Measurements from ENCODE around the gene CDC25B. TPM values are rescaled to one million over a fixed set of nuclear protein-coding genes. Genes with fewer than 3 reads are reported as not detected.
A peak's percentile ranks its signal among the peaks of the same experiment; 100 is the strongest.

Gene CDC25B
- total and polyA plus RNA-seq, 5 donors = 7.9 to 12.2 (median 10.7) TPM

DNA sequence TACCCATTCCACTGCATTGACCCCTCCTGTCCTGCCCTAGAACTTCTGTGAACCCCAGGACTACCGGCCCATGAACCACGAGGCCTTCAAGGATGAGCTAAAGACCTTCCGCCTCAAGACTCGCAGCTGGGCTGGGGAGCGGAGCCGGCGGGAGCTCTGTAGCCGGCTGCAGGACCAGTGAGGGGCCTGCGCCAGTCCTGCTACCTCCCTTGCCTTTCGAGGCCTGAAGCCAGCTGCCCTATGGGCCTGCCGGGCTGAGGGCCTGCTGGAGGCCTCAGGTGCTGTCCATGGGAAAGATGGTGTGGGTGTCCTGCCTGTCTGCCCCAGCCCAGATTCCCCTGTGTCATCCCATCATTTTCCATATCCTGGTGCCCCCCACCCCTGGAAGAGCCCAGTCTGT, 8.7 kb downstream of the CDC25B start:
- ATAC-seq = no peak
- 94% methylated on average over 11 of the region's 11 CpGs for WGBS
- peak in 1 of 3 donors; percentile 12 for DNase-seq
- Histone ChIP-seq H3K9me3 (ENCODE audit: control insufficient read depth, low read length) (no peaks in the 10 kb centered on the region), H3K27ac (ENCODE audit: low read length) (no peak overlapping the region), H3K4me3 (ENCODE audit: low read length) (no peak overlapping the region), H3K4me1 (ENCODE audit: control insufficient read depth, insufficient read depth, low read length) (peaks cover 10% of the 10 kb centered on the region), H3K27me3 (ENCODE audit: control insufficient read depth, insufficient read depth) (no peaks in the 10 kb centered on the region)
- intact Hi-C loops (cut with DNase I) = no loop called here

- Histone ChIP-seq H3K27ac (ENCODE audit: low read length) (peak overlapping the region; percentile 99), H3K27me3 (ENCODE audit: control insufficient read depth, insufficient read depth) (no peaks in the 10 kb centered on the region), H3K9me3 (ENCODE audit: control insufficient read depth, low read length) (no peaks in the 10 kb centered on the region), H3K4me1 (ENCODE audit: control insufficient read depth, insufficient read depth, low read length) (peaks cover 14% of the 10 kb centered on the region), H3K4me3 (ENCODE audit: low read length) (no peak overlapping the region)
- WGBS = 89% methylated on average over 3 of the region's 3 CpGs
- intact Hi-C loops (cut with DNase I) = no loop called here
- ATAC-seq (no peak), DNase-seq (no peak)
These were observed 12.4 kb downstream of the CDC25B start for GRCh38 chr20:3808544-3808943.

DNA sequence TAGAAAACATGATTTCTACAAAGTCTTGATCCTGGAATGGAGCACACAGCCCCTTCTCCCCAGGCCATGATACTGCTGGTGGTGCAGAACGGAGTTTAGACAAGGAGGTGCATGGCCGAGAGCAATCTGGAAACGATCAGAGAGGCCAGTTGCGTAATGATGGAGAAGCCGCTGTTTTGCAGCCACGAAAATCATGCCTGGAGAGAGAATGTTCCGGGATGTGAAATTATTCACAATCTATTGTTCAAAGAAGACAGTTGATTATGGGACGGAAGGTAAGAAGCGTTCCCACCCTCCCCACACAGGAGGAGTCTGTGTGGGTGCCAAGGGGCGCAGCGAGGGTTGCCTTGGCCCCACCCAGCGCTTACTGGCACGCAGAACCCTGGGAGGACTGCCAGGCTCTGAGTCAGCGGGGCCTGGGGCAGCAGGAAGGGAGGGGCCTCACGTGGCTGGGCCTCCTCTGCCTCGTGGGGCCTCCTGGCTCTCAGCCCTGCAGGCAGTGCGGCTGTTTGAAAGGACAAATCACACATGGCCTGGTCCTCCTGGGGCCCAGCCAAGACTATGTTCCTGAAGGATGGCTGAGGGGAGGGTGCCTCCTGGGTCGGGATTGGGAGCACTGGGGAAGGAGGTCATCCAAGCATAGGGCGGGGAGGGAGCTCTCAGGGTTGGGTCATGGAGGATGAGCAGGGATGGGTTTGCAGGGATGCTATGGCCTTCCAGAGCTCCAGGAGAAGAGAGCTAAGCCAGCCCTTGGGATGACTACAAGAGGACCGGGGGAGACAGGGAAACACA, 15.6 kb downstream of the CDC25B start:
- H3K9me3 ChIP-seq (ENCODE audit: control insufficient read depth, low read length) = no peaks in the 10 kb centered on the region
- 2% methylated on average over 20 of the region's 20 CpGs for WGBS
- peaks cover 14% of the 10 kb centered on the region for H3K4me1 ChIP-seq (ENCODE audit: control insufficient read depth, insufficient read depth, low read length)
- peak overlapping the region; percentile 27 for H3K4me3 ChIP-seq (ENCODE audit: low read length)
- peak; percentile 91 to 92 for ATAC-seq
- peak overlapping the region; percentile 92 for H3K27ac ChIP-seq (ENCODE audit: low read length)
- peak; percentile 98 to 100 (median 100) for DNase-seq
- intact Hi-C loops (cut with DNase I) = no loop called here
- no peaks in the 10 kb centered on the region for H3K27me3 ChIP-seq (ENCODE audit: control insufficient read depth, insufficient read depth)

GRCh38 chr20:3812259-3812681, 16.2 kb downstream of the CDC25B start:
- Histone ChIP-seq H3K27me3 (ENCODE audit: control insufficient read depth, insufficient read depth) (no peaks in the 10 kb centered on the region), H3K27ac (ENCODE audit: low read length) (peak overlapping the region; percentile 59), H3K4me3 (ENCODE audit: low read length) (no peak overlapping the region), H3K9me3 (ENCODE audit: control insufficient read depth, low read length) (no peaks in the 10 kb centered on the region), H3K4me1 (ENCODE audit: control insufficient read depth, insufficient read depth, low read length) (peaks cover 11% of the 10 kb centered on the region)
- ATAC-seq (no peak), DNase-seq (no peak)
- intact Hi-C loops (cut with DNase I) = no loop called here
- 94% methylated on average over 9 of the region's 9 CpGs for WGBS

DNA sequence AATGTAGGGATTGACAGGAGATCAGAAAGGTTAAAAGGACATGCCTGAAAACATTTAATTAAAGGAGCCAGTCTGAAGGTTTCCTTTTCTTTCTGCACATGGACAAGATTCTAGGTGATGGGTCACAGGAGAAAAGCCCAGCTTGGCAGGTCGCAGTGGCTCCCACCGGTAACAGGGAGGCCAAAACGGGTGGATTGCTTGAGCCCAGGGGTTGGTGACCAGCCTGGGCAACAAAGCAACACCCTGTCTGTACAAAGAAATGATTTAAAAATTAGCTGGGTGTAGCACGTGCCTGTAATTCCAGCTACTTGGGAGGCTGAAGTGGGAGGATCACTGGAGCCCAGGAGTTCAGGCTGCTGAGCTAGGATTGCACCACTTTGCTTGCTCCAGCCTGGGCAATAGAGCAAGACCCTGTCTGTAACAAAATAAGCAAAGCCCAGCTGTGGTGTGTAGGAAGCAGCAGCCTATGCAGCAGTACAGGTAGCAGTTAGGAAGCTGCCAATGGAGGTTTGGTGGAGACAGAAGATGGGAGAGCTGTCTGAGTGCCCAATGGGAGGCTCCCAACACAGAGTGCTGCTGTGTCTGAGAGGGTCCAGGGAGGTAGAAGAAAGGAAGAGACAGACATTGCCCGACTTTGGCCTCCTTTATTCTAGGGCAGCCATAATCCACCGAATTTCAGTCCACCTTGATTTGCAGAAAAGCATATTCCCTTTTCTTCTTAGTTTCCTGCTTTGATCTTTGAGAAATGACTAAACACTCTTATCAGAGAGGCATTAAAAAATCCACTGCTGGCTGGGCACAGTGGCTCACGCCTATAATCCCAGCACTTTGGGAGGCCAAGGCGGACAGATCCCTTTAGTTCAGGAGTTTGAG, 17.1 kb downstream of the CDC25B start:
- Histone ChIP-seq H3K9me3 (ENCODE audit: control insufficient read depth, low read length) (no peaks in the 10 kb centered on the region), H3K4me1 (ENCODE audit: control insufficient read depth, insufficient read depth, low read length) (peaks cover 6% of the 10 kb centered on the region), H3K4me3 (ENCODE audit: low read length) (no peak overlapping the region), H3K27ac (ENCODE audit: low read length) (no peak overlapping the region), H3K27me3 (ENCODE audit: control insufficient read depth, insufficient read depth) (no peaks in the 10 kb centered on the region)
- intact Hi-C loops (cut with DNase I) = no loop called here
- no peak for ATAC-seq
- WGBS = 74% methylated on average over 8 of the region's 8 CpGs
- DNase-seq = no peak

GRCh38 chr20:3813848-3814581, 17.9 kb downstream of the CDC25B start:
- no peak overlapping the region for H3K27ac ChIP-seq (ENCODE audit: low read length)
- H3K9me3 ChIP-seq (ENCODE audit: control insufficient read depth, low read length) = no peaks in the 10 kb centered on the region
- no peaks in the 10 kb centered on the region for H3K27me3 ChIP-seq (ENCODE audit: control insufficient read depth, insufficient read depth)
- ATAC-seq = no peak
- intact Hi-C loops (cut with DNase I) = no loop called here
- DNase-seq = no peak
- 88% methylated on average over 12 of the region's 12 CpGs for WGBS
- no peak overlapping the region for H3K4me3 ChIP-seq (ENCODE audit: low read length)
- peaks cover 11% of the 10 kb centered on the region for H3K4me1 ChIP-seq (ENCODE audit: control insufficient read depth, insufficient read depth, low read length)

DNA sequence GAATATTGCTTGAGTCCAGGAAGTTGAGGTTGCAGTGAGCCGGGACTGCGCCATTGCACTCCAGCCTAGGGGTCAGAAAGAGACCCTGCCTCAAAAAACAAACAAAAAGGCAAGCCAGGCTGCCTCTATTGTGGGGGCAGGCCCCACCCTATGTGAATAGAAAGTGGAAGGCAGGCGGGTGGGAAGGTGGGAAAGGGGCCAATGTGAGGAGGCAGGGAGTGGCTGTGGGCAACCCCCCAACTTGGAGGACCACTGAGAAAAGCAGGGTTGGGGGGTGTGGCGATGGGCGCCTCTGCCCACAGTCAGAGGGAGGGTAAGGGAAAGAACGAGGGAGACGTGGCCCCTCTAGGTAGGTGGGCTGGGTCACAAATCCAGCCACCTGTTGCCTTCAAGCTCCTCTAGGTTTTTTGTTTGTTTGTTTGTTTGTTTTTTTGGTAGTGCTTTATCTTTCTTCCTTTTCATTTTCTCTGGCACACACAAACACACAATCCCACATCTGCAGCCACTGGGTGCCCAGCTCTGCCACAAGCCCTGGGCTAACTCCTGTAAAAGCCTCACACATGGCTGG, 18.9 kb downstream of the CDC25B start:
- Histone ChIP-seq H3K4me3 (ENCODE audit: low read length) (no peak overlapping the region), H3K4me1 (ENCODE audit: control insufficient read depth, insufficient read depth, low read length) (peaks cover 14% of the 10 kb centered on the region), H3K9me3 (ENCODE audit: control insufficient read depth, low read length) (no peaks in the 10 kb centered on the region), H3K27ac (ENCODE audit: low read length) (no peak overlapping the region), H3K27me3 (ENCODE audit: control insufficient read depth, insufficient read depth) (no peaks in the 10 kb centered on the region)
- intact Hi-C loops (cut with DNase I) = no loop called here
- 81% methylated on average over 7 of the region's 7 CpGs for WGBS
- no peak for ATAC-seq
- no peak for DNase-seq

DNA sequence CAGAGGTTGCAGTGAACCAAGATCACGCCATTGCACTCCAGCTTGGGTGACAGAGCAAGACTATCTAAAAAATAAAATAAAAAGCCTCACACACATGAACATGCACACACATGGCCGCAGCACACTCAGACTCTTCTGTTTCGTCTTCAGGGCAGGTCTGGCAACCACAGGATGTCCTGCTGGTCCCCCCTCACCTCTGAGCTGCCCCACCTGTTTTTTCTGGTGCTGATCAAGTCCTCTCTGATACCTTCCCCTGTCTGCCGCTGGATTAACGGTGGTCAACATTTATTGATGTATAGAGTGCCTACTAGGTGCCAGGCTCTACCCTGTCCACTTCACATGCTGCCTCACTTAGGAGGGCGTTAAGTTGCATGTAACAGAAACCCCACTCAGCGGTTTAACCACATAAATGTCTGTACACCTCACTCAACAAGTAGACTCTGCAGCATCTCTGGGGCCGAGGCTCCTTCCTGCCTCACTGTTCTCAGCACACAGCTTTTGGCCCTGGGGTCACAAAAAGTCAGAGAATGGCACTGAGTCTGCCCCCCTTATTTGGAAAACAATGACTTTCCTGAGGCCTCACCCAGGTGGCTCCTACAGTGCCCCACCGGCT, 19.7 kb downstream of the CDC25B start:
- intact Hi-C loops (cut with DNase I) = no loop called here
- Histone ChIP-seq H3K27ac (ENCODE audit: low read length) (no peak overlapping the region), H3K9me3 (ENCODE audit: control insufficient read depth, low read length) (no peaks in the 10 kb centered on the region), H3K4me3 (ENCODE audit: low read length) (no peak overlapping the region), H3K27me3 (ENCODE audit: control insufficient read depth, insufficient read depth) (no peaks in the 10 kb centered on the region), H3K4me1 (ENCODE audit: control insufficient read depth, insufficient read depth, low read length) (peaks cover 14% of the 10 kb centered on the region)
- WGBS = 77% methylated on average over 9 of the region's 9 CpGs
- DNase-seq (no peak), ATAC-seq (no peak)

- H3K4me3 ChIP-seq (ENCODE audit: low read length) = no peak overlapping the region
- ATAC-seq (peak; percentile 54 to 56), DNase-seq (peak; percentile 69 to 83 (median 82))
- WGBS = 77% methylated on average over 8 of the region's 8 CpGs
- H3K27me3 ChIP-seq (ENCODE audit: control insufficient read depth, insufficient read depth) = no peaks in the 10 kb centered on the region
- no peaks in the 10 kb centered on the region for H3K9me3 ChIP-seq (ENCODE audit: control insufficient read depth, low read length)
- intact Hi-C loops (cut with DNase I) = no loop called here
- H3K27ac ChIP-seq (ENCODE audit: low read length) = peak overlapping the region; percentile 83
- H3K4me1 ChIP-seq (ENCODE audit: control insufficient read depth, insufficient read depth, low read length) = peaks cover 12% of the 10 kb centered on the region
These were observed 22.3 kb downstream of the CDC25B start for GRCh38 chr20:3818155-3819151.
